SK-N-SH treated with all-trans-retinoic acid at 6 μM for 48 hours (cell line): ENCODE measurements around the gene STEEP1.

Experiments
- ATAC-seq: fragments of 200-7000 bp; cut with Tn5 transposase; 3 replicates; pipeline ENCODE4 v1.9.1; 2020; ENCODE audit warnings: mild to moderate bottlenecking, moderate library complexity
- ARNTL ChIP-seq: fragments of 450-650 bp; formaldehyde crosslinking; IDR thresholded peaks from 2 replicates; pipeline ENCODE4 v1.5.0; 2020; ENCODE audit warnings: low read depth, mild to moderate bottlenecking, moderate library complexity, borderline replicate concordance
- BACH2 ChIP-seq: fragments of 250-450 bp; sonication (Bioruptor Pico); IDR thresholded peaks from 2 replicates; pipeline ENCODE4 v1.9.0; 2021; ENCODE audit warnings: mild to moderate bottlenecking, borderline replicate concordance
- ESRRG ChIP-seq: fragments of 250-450 bp; sonication (Bioruptor Pico); IDR thresholded peaks from 2 replicates; pipeline ENCODE4 v1.6.1; 2021; ENCODE audit warnings: mild to moderate bottlenecking
- GLIS3 ChIP-seq: fragments of 250-450 bp; sonication (Bioruptor Pico); IDR thresholded peaks from 2 replicates; pipeline ENCODE4 v1.5.0; 2020; ENCODE audit warnings: mild to moderate bottlenecking, moderate library complexity
- ISL1 ChIP-seq: fragments of 250-450 bp; sonication (Bioruptor Pico); IDR thresholded peaks from 2 replicates; pipeline ENCODE4 v2.1.2; 2022; ENCODE audit warnings: mild to moderate bottlenecking, moderate library complexity
- OSR1 ChIP-seq: fragments of 250-450 bp; sonication (Bioruptor Pico); IDR thresholded peaks from 2 replicates; pipeline ENCODE4 v1.8.0; 2022; ENCODE audit warnings: moderate library complexity, mild to moderate bottlenecking, inconsistent platforms
- TCF4 ChIP-seq: fragments of 250-450 bp; sonication (Bioruptor Pico); IDR thresholded peaks from 2 replicates; pipeline ENCODE4 v1.8.0; 2021; ENCODE audit warnings: mild to moderate bottlenecking, moderate library complexity, borderline replicate concordance
- TOX ChIP-seq: fragments of 250-450 bp; sonication (Bioruptor Pico); IDR thresholded peaks from 2 replicates; pipeline ENCODE4 v1.8.0; 2021; ENCODE audit warnings: mild to moderate bottlenecking, moderate library complexity, borderline replicate concordance
- TSHZ2 ChIP-seq: fragments of 250-450 bp; sonication (Bioruptor Pico); IDR thresholded peaks from 2 replicates; pipeline ENCODE4 v1.5.0; 2020; ENCODE audit warnings: mild to moderate bottlenecking, moderate library complexity
- ZC3H10 ChIP-seq: fragments of 250-450 bp; sonication (Bioruptor Pico); IDR thresholded peaks from 2 replicates; pipeline ENCODE4 v1.5.1; 2021; ENCODE audit warnings: mild to moderate bottlenecking, moderate library complexity
- ZFP3 ChIP-seq: fragments of 250-450 bp; sonication (Bioruptor Pico); IDR thresholded peaks from 2 replicates; pipeline ENCODE4 v1.5.0; 2020; ENCODE audit warnings: mild to moderate bottlenecking, moderate library complexity
- ZFP30 ChIP-seq: fragments of 450-650 bp; formaldehyde crosslinking; IDR thresholded peaks from 2 replicates; pipeline ENCODE4 v1.5.0; 2022; ENCODE audit warnings: mild to moderate bottlenecking, moderate library complexity
- ZNF565 ChIP-seq: fragments of 450-650 bp; formaldehyde crosslinking; conservative IDR thresholded peaks from 2 replicates; pipeline ENCODE4 v1.5.0; 2020; ENCODE audit warnings: low read depth, mild to moderate bottlenecking, moderate library complexity
- ZNF70 ChIP-seq: fragments of 450-650 bp; formaldehyde crosslinking; IDR thresholded peaks from 2 replicates; pipeline ENCODE4 v1.5.0; 2020; ENCODE audit warnings: mild to moderate bottlenecking, moderate library complexity
- ZNF8 ChIP-seq: fragments of 450-650 bp; formaldehyde crosslinking; IDR thresholded peaks from 2 replicates; pipeline ENCODE4 v1.5.0; 2020; ENCODE audit warnings: mild to moderate bottlenecking, moderate library complexity
- TF ChIP-seq, protein P1 (sequence below): fragments of 250-450 bp; sonication (Bioruptor Pico); IDR thresholded peaks from 2 replicates; pipeline ENCODE4 v1.8.0; 2020; ENCODE audit warnings: mild to moderate bottlenecking, moderate library complexity, borderline replicate concordance
- TF ChIP-seq, protein P2 (sequence below): fragments of 250-450 bp; sonication (Bioruptor Pico); IDR thresholded peaks from 2 replicates; pipeline ENCODE4 v1.5.1; 2021; ENCODE audit warnings: mild to moderate bottlenecking, moderate library complexity
- TF ChIP-seq, protein P3 (sequence below): fragments of 250-450 bp; sonication (Bioruptor Pico); IDR thresholded peaks from 2 replicates; pipeline ENCODE4 v1.5.1; 2020; ENCODE audit warnings: low read depth, mild to moderate bottlenecking, moderate library complexity
- TF ChIP-seq, protein P4 (sequence below): fragments of 250-450 bp; sonication (Bioruptor Pico); IDR thresholded peaks from 2 replicates; pipeline ENCODE4 v1.8.0; 2021; ENCODE audit warnings: low read depth, mild to moderate bottlenecking, moderate library complexity, borderline replicate concordance

The STEEP1 gene

DNA sequence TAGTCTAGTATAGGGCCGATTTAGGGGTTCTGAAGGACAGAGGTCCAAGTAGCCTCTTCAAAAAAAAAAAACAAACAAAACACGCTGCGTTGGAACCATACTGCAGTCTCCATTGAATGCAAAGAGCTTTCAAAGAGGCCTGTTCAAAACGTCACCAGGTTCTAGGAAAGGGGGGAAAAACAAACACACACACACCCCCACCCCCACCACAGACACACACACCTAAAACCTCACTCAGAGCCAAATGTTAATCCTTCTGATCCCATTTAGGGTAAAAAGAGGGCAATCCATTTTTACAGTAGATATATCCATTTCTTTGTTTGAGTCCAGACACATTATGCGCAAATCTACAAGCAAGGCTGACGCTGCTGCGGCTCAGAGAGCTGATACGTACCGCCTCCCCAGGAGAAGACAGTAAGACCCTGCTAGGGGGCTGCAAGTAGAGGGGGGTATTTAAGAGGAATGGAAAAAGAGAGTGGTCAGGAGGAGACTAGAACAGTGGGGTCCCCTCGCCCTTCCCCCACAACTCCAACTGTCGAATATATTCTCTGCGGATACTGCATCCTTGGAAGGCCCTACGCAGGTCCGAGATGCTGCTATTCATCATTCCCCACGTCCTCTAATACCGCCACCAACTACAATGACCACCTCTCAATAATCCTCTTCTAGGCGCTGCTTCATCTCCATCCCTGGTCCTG lies 39.7 kb upstream of the STEEP1 start:
- no peak for TF ChIP-seq ESRRG (CRISPR knock-in tag)
- TF ChIP-seq ZFP3 (CRISPR knock-in tag) = no peak
- TF ChIP-seq ISL1 (CRISPR knock-in tag) = no peak
- TF ChIP-seq, protein P1, sequence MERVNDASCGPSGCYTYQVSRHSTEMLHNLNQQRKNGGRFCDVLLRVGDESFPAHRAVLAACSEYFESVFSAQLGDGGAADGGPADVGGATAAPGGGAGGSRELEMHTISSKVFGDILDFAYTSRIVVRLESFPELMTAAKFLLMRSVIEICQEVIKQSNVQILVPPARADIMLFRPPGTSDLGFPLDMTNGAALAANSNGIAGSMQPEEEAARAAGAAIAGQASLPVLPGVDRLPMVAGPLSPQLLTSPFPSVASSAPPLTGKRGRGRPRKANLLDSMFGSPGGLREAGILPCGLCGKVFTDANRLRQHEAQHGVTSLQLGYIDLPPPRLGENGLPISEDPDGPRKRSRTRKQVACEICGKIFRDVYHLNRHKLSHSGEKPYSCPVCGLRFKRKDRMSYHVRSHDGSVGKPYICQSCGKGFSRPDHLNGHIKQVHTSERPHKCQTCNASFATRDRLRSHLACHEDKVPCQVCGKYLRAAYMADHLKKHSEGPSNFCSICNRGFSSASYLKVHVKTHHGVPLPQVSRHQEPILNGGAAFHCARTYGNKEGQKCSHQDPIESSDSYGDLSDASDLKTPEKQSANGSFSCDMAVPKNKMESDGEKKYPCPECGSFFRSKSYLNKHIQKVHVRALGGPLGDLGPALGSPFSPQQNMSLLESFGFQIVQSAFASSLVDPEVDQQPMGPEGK (CRISPR knock-in tag) = no peak
- TF ChIP-seq ZNF70 (CRISPR knock-in tag) = no peak
- TF ChIP-seq, protein P2, sequence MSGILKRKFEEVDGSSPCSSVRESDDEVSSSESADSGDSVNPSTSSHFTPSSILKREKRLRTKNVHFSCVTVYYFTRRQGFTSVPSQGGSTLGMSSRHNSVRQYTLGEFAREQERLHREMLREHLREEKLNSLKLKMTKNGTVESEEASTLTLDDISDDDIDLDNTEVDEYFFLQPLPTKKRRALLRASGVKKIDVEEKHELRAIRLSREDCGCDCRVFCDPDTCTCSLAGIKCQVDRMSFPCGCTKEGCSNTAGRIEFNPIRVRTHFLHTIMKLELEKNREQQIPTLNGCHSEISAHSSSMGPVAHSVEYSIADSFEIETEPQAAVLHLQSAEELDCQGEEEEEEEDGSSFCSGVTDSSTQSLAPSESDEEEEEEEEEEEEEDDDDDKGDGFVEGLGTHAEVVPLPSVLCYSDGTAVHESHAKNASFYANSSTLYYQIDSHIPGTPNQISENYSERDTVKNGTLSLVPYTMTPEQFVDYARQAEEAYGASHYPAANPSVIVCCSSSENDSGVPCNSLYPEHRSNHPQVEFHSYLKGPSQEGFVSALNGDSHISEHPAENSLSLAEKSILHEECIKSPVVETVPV = no peak
- TF ChIP-seq TSHZ2 = no peak
- TF ChIP-seq ZNF565 (CRISPR knock-in tag) = no peak
- TF ChIP-seq, protein P3, sequence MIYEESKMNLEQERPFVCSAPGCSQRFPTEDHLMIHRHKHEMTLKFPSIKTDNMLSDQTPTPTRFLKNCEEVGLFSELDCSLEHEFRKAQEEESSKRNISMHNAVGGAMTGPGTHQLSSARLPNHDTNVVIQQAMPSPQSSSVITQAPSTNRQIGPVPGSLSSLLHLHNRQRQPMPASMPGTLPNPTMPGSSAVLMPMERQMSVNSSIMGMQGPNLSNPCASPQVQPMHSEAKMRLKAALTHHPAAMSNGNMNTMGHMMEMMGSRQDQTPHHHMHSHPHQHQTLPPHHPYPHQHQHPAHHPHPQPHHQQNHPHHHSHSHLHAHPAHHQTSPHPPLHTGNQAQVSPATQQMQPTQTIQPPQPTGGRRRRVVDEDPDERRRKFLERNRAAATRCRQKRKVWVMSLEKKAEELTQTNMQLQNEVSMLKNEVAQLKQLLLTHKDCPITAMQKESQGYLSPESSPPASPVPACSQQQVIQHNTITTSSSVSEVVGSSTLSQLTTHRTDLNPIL (CRISPR knock-in tag) = no peak
- no peak for TF ChIP-seq BACH2
- TF ChIP-seq TOX = no peak
- ATAC-seq = 0 out of 3 replicates have a peak, but pooled peaks have one; percentile 12

GRCh38 chrX:119602701-119603255 lies 37.6 kb upstream of the STEEP1 start:
- ATAC-seq = no peak
- no peak for TF ChIP-seq ZC3H10 (CRISPR knock-in tag)
- no peak for TF ChIP-seq GLIS3 (CRISPR knock-in tag)
- TF ChIP-seq, protein P4, sequence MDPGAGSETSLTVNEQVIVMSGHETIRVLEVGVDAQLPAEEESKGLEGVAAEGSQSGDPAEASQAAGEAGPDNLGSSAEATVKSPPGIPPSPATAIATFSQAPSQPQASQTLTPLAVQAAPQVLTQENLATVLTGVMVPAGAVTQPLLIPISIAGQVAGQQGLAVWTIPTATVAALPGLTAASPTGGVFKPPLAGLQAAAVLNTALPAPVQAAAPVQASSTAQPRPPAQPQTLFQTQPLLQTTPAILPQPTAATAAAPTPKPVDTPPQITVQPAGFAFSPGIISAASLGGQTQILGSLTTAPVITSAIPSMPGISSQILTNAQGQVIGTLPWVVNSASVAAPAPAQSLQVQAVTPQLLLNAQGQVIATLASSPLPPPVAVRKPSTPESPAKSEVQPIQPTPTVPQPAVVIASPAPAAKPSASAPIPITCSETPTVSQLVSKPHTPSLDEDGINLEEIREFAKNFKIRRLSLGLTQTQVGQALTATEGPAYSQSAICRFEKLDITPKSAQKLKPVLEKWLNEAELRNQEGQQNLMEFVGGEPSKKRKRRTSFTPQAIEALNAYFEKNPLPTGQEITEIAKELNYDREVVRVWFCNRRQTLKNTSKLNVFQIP = no peak
- TF ChIP-seq TSHZ2 = no peak
- no peak for TF ChIP-seq ZNF8 (CRISPR knock-in tag)
- no peak for TF ChIP-seq ARNTL (CRISPR knock-in tag)
- TF ChIP-seq ZFP30 = no peak
- TF ChIP-seq ESRRG (CRISPR knock-in tag) = no peak
- no peak for TF ChIP-seq OSR1 (CRISPR knock-in tag)
- TF ChIP-seq TCF4 (CRISPR knock-in tag) = no peak
- TF ChIP-seq ZNF70 (CRISPR knock-in tag) = no peak
